DMS53 (cell line): ENCODE results near the gene SPOP.
"Not testable (repeated sequence)": the region's sequence is repeated elsewhere in the genome, so short reads cannot be mapped to it uniquely, and the experiment has no call there.

Experiments
- DNase-seq: peaks from one replicate; lab custom pipeline; 2025; lab: John Stamatoyannopoulos, UW

The SPOP gene

GRCh38 chr17:49677933-49678847 is at the start of gene SPOP:
TSS of gene SPOP (minus strand) at chr17:49678097. CDS start at chr17:49622810, 55,287 bp downstream.
- DNase-seq, result peak; percentile 100

GRCh38 chr17:49727380-49727779 is 49.5 kb upstream of the SPOP start:
- DNase-seq, result no peak

- DNase-seq, result no peak
These were observed 47.7 kb upstream of the SPOP start for GRCh38 chr17:49725452-49726130.

- not testable (repeated sequence) for DNase-seq
These were observed 46.7 kb upstream of the SPOP start for GRCh38 chr17:49724552-49724951.

- DNase-seq, result no peak
These were observed 45.5 kb upstream of the SPOP start for GRCh38 chr17:49723423-49723822.

- DNase-seq, result no peak
These were observed 44.2 kb upstream of the SPOP start for GRCh38 chr17:49722066-49722465.

- DNase-seq, result no peak
These were observed 39.5 kb upstream of the SPOP start for GRCh38 chr17:49717371-49717861.

GRCh38 chr17:49716668-49717364 is 38.9 kb upstream of the SPOP start:
- no peak for DNase-seq

- DNase-seq, result no peak
These were observed 37.9 kb upstream of the SPOP start for GRCh38 chr17:49715717-49716279.

GRCh38 chr17:49715216-49715615 is 37.3 kb upstream of the SPOP start:
- DNase-seq, result no peak

- DNase-seq, result peak; percentile 77
These were observed 30.8 kb upstream of the SPOP start for GRCh38 chr17:49708515-49709183.

GRCh38 chr17:49707608-49708514 is 30.0 kb upstream of the SPOP start, which contains the start of gene SLC35B1:
TSS of gene SLC35B1 (minus strand) at chr17:49707964. CDS start at chr17:49707833, 131 bp downstream.
- DNase-seq, result peak; percentile 100

GRCh38 chr17:49707246-49707607 is 29.3 kb upstream of the SPOP start:
- peak; percentile 62 for DNase-seq

GRCh38 chr17:49705254-49705653 is 27.4 kb upstream of the SPOP start:
- DNase-seq, result no peak

- DNase-seq, result peak; percentile 73
These were observed 25.8 kb upstream of the SPOP start for GRCh38 chr17:49703557-49704277.

- no peak for DNase-seq
These were observed 23.1 kb upstream of the SPOP start for GRCh38 chr17:49700960-49701359.

- DNase-seq, result no peak
These were observed 22.2 kb upstream of the SPOP start for GRCh38 chr17:49699966-49700575.

- no peak for DNase-seq
These were observed 20.1 kb upstream of the SPOP start for GRCh38 chr17:49698005-49698404.

- no peak for DNase-seq
These were observed 18.4 kb upstream of the SPOP start for GRCh38 chr17:49696233-49696761.
